ENCODE measurements around the gene ASTN2.

The ASTN2 gene

DNA sequence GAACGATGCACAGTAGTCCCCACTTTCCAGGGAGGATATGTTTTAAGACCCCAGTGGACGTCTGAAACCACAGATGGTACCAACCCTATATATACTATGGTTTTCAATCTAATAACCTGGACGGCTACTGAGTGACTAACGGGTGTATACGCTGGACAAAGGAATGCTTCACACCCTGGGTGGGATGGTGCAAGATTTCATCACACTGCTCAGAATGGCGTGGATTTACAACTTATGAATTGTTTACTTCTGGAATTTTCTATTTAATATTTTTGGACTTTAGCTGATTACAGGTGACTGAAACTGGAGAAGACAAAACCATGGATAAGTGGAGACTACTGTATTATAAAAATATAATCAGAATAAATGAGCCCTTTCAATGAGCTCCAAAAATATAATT is 875.3 kb downstream of the ASTN2 start:
- Histone ChIP-seq H3K4me3 (ENCODE audit: low read depth, low read length) (no peak overlapping the region), H3K27me3 (ENCODE audit: insufficient read depth, low read length) (no peaks in the 10 kb centered on the region)

DNA sequence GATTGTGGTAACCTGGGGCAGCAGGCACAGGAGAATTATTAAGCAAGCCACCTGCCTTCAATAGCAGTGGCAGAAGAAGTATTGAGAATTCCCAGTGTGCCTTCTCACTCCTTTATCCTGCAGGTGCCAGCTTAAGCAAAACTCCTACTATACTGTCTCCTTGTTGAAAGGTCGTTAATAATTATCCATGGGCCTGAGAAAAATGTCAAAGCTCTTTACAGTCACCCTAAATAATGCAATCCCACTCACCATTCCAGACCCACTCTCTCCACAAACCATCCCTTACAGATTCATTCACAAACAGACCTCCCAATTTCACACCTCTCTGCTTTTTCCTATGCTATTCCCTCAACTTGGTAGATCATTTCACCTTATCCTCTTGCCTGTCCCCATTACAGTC is 889.2 kb downstream of the ASTN2 start:
- no peak overlapping the region for H3K4me3 ChIP-seq (ENCODE audit: low read depth, low read length)
- no peaks in the 10 kb centered on the region for H3K27me3 ChIP-seq (ENCODE audit: insufficient read depth, low read length)
- no peaks in the 10 kb centered on the region for H3K79me2 ChIP-seq (ENCODE audit: control insufficient read depth, insufficient read depth, low read length, unreplicated experiment)
- H3K27ac ChIP-seq (ENCODE audit: low read depth, low read length), result no peak overlapping the region
- no peaks in the 10 kb centered on the region for H3K4me1 ChIP-seq (ENCODE audit: control insufficient read depth, insufficient read depth, low read length, unreplicated experiment)
- no peaks in the 10 kb centered on the region for H3K36me3 ChIP-seq (ENCODE audit: insufficient read depth, low read length)
- no peak overlapping the region for H2AFZ ChIP-seq (ENCODE audit: low read length, unreplicated experiment)

More for the DNA sequence above, 875.3 kb downstream of the ASTN2 start:
- Histone ChIP-seq H3K79me2 (ENCODE audit: control insufficient read depth, insufficient read depth, low read length, unreplicated experiment) (no peaks in the 10 kb centered on the region), H3K27ac (ENCODE audit: low read depth, low read length) (no peak overlapping the region), H3K36me3 (ENCODE audit: insufficient read depth, low read length) (no peaks in the 10 kb centered on the region), H3K4me1 (ENCODE audit: control insufficient read depth, insufficient read depth, low read length, unreplicated experiment) (peaks cover 18% of the 10 kb centered on the region), H2AFZ (ENCODE audit: low read length, unreplicated experiment) (no peak overlapping the region)

DNA sequence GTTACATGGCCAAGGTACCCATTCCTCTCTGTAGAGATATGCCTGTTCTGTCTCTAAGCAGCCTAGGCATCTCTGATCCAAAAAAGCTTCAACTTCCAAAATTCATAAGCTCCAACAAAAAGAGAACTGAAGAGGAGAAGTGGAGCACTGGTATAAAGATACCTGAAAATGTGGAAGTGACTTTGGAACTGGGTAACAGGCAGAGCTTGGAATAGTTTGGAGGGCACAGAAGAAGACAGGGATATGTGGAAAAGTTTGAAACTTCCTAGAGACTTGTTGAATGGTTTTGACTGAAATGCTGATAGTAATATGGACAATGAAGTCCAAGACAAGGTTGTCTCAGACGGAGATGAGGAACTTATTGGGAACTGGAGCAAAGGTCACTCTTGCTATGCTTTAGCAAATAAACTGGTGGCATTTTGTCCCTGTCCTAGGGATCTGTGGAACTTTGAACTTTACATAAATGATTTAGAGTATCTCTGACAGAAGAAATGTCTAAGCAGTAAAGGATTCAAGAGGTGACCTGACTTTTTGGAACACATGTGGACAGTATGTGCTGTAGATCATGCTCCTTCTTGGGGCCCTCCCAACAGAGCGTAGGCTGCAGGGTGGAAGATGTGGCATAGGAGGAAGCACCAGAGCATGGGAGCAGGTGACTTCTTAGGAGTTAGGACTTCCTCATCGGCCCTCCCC is 889.9 kb downstream of the ASTN2 start:
- H3K79me2 ChIP-seq (ENCODE audit: control insufficient read depth, insufficient read depth, low read length, unreplicated experiment), result no peaks in the 10 kb centered on the region
- H3K27ac ChIP-seq (ENCODE audit: low read depth, low read length), result no peak overlapping the region
- H2AFZ ChIP-seq (ENCODE audit: low read length, unreplicated experiment), result no peak overlapping the region
- no peaks in the 10 kb centered on the region for H3K36me3 ChIP-seq (ENCODE audit: insufficient read depth, low read length)
- no peak overlapping the region for H3K4me3 ChIP-seq (ENCODE audit: low read depth, low read length)
- H3K4me1 ChIP-seq (ENCODE audit: control insufficient read depth, insufficient read depth, low read length, unreplicated experiment), result no peaks in the 10 kb centered on the region
- no peaks in the 10 kb centered on the region for H3K27me3 ChIP-seq (ENCODE audit: insufficient read depth, low read length)

- Histone ChIP-seq H3K79me2 (ENCODE audit: control insufficient read depth, insufficient read depth, low read length, unreplicated experiment) (no peaks in the 10 kb centered on the region), H3K36me3 (ENCODE audit: insufficient read depth, low read length) (no peaks in the 10 kb centered on the region), H3K4me1 (ENCODE audit: control insufficient read depth, insufficient read depth, low read length, unreplicated experiment) (no peaks in the 10 kb centered on the region), H3K27ac (ENCODE audit: low read depth, low read length) (no peak overlapping the region), H3K27me3 (ENCODE audit: insufficient read depth, low read length) (no peaks in the 10 kb centered on the region), H3K4me3 (ENCODE audit: low read depth, low read length) (no peak overlapping the region), H2AFZ (ENCODE audit: low read length, unreplicated experiment) (no peak overlapping the region)
Measured at GRCh38 chr9:116520218-116520617, 894.6 kb downstream of the ASTN2 start.

DNA sequence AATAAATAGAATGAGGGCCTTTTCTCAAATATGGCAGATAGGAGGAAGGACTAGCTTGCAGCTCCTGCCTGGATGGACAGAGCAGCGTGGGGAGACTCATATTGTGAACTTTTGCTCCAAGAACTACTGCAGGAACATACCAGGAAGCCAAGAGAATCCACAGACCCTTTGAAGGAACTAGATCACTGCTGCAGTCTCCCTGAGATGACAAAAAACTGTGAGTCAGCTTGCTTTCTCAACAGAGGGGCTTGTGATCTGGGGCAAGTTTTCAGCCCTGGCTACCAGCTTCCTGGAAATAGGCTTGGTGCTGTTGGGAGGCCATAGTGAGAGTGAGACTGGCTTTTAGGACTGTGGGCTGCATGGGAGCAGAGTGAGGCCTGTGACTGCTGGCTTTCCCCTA is 898.4 kb downstream of the ASTN2 start:
- Histone ChIP-seq H3K4me1 (ENCODE audit: control insufficient read depth, insufficient read depth, low read length, unreplicated experiment) (no peaks in the 10 kb centered on the region), H3K79me2 (ENCODE audit: control insufficient read depth, insufficient read depth, low read length, unreplicated experiment) (no peaks in the 10 kb centered on the region), H2AFZ (ENCODE audit: low read length, unreplicated experiment) (no peak overlapping the region), H3K36me3 (ENCODE audit: insufficient read depth, low read length) (no peaks in the 10 kb centered on the region), H3K27me3 (ENCODE audit: insufficient read depth, low read length) (no peaks in the 10 kb centered on the region), H3K4me3 (ENCODE audit: low read depth, low read length) (no peak overlapping the region), H3K27ac (ENCODE audit: low read depth, low read length) (no peak overlapping the region)

- H2AFZ ChIP-seq (ENCODE audit: low read length, unreplicated experiment), result no peak overlapping the region
- no peaks in the 10 kb centered on the region for H3K4me1 ChIP-seq (ENCODE audit: control insufficient read depth, insufficient read depth, low read length, unreplicated experiment)
- no peaks in the 10 kb centered on the region for H3K79me2 ChIP-seq (ENCODE audit: control insufficient read depth, insufficient read depth, low read length, unreplicated experiment)
- no peak overlapping the region for H3K27ac ChIP-seq (ENCODE audit: low read depth, low read length)
- no peak overlapping the region for H3K4me3 ChIP-seq (ENCODE audit: low read depth, low read length)
- no peaks in the 10 kb centered on the region for H3K27me3 ChIP-seq (ENCODE audit: insufficient read depth, low read length)
- no peaks in the 10 kb centered on the region for H3K36me3 ChIP-seq (ENCODE audit: insufficient read depth, low read length)
Measured at GRCh38 chr9:116515541-116515940, 899.3 kb downstream of the ASTN2 start.

DNA sequence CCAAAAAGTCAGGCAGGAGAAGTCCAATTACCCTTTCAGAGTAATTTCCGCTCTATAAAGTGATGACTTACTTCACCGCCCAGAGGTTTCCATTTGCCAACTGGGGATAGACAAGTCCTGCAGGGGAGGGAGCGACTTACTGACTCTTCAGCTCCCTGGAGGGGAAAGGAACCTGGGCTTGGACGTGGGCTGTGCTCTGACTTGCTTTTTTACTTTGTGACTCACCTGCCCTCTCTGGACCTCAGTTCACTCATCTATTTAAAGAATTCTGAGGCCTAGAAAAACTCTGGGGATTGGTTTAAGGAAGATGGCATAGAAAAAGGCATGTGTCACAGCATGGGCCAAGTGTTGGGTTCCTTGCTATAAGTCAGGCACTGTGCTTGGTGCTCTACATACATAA is 908.2 kb downstream of the ASTN2 start:
- Histone ChIP-seq H3K79me2 (ENCODE audit: control insufficient read depth, insufficient read depth, low read length, unreplicated experiment) (no peaks in the 10 kb centered on the region), H2AFZ (ENCODE audit: low read length, unreplicated experiment) (no peak overlapping the region), H3K27ac (ENCODE audit: low read depth, low read length) (peak overlapping the region; percentile 62)

DNA sequence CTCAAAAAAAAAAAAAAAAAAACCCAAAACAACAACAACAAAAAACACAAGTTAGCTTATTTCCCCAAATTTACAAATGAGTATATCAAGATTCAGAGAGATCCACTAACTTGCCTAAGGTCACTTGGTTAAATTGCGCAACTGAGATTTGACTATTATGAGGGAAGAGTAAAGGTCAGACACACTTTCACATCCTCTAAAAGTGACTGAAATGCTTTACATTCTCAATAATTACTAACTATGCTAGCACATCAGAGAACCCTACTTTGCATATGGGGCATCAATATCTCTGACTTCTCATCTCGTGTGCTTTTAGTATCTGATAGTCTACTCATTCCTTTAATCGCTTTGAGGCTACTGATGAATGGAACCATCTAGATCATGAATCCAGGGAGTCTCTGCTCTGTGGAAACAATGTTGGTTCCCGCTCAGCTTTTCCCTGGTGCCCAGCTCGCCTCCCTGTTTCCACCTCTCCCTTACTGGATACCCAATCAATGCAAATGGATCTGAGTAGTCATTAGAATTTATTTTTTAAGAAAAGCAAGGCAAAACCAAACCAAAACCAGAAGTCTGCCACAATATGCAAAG is 909.9 kb downstream of the ASTN2 start:
- no peaks in the 10 kb centered on the region for H3K27me3 ChIP-seq (ENCODE audit: insufficient read depth, low read length)
- peaks cover 25% of the 10 kb centered on the region for H3K4me1 ChIP-seq (ENCODE audit: control insufficient read depth, insufficient read depth, low read length, unreplicated experiment)
- no peak overlapping the region for H3K27ac ChIP-seq (ENCODE audit: low read depth, low read length)
- H3K79me2 ChIP-seq (ENCODE audit: control insufficient read depth, insufficient read depth, low read length, unreplicated experiment), result no peaks in the 10 kb centered on the region
- H3K4me3 ChIP-seq (ENCODE audit: low read depth, low read length), result no peak overlapping the region
- H3K36me3 ChIP-seq (ENCODE audit: insufficient read depth, low read length), result no peaks in the 10 kb centered on the region
- no peak overlapping the region for H2AFZ ChIP-seq (ENCODE audit: low read length, unreplicated experiment)

More for the DNA sequence above, 908.2 kb downstream of the ASTN2 start:
- H3K36me3 ChIP-seq (ENCODE audit: insufficient read depth, low read length), result no peaks in the 10 kb centered on the region
- no peaks in the 10 kb centered on the region for H3K27me3 ChIP-seq (ENCODE audit: insufficient read depth, low read length)
- H3K4me1 ChIP-seq (ENCODE audit: control insufficient read depth, insufficient read depth, low read length, unreplicated experiment), result peaks cover 14% of the 10 kb centered on the region
- no peak overlapping the region for H3K4me3 ChIP-seq (ENCODE audit: low read depth, low read length)

DNA sequence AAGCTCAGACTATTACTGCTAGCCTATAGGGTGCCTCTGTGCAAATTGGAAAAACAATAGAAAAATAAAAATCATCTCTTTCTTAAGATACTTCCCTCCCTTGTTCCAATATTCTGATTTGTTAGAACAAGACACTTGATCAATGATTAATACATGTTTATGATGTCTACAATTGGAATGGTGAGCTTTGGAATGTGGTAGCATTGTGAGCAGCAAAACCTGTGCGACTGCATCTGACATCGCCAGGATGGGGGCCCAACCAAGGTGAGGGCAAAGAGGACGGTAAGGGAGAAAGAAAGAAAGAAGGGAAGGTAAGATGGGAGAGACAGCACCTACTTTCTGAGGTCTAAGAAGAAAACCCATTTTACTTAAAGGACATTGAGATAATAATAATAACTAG is 910.8 kb downstream of the ASTN2 start:
- Histone ChIP-seq H3K27ac (ENCODE audit: low read depth, low read length) (no peak overlapping the region), H3K4me1 (ENCODE audit: control insufficient read depth, insufficient read depth, low read length, unreplicated experiment) (peaks cover 28% of the 10 kb centered on the region), H3K79me2 (ENCODE audit: control insufficient read depth, insufficient read depth, low read length, unreplicated experiment) (no peaks in the 10 kb centered on the region), H2AFZ (ENCODE audit: low read length, unreplicated experiment) (no peak overlapping the region), H3K4me3 (ENCODE audit: low read depth, low read length) (no peak overlapping the region), H3K27me3 (ENCODE audit: insufficient read depth, low read length) (no peaks in the 10 kb centered on the region), H3K36me3 (ENCODE audit: insufficient read depth, low read length) (no peaks in the 10 kb centered on the region)

DNA sequence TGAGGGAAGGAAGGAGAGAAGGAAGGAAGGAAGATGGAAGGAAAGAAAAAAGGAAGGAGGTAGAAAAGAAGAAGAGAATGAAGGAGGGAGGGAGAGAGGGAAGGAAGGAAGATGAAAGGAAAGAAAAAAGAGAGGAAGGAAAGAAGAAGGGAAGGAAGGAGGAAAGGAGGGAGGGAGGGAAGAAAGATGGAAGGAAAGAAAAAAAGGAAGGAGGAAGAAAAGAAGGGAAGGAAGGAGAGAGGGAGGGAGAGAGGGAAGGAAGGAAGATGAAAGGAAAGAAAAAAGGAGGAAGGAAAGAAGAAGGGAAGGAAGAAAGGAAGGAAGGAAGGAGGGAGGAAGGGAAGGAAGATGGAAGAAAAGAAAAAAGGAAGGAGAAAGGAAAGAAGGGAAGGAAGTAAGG is 912.1 kb downstream of the ASTN2 start:
- H3K36me3 ChIP-seq (ENCODE audit: insufficient read depth, low read length), result no peaks in the 10 kb centered on the region
- H3K27ac ChIP-seq (ENCODE audit: low read depth, low read length), result no peak overlapping the region
- H3K27me3 ChIP-seq (ENCODE audit: insufficient read depth, low read length), result no peaks in the 10 kb centered on the region
- H3K4me3 ChIP-seq (ENCODE audit: low read depth, low read length), result no peak overlapping the region
- no peaks in the 10 kb centered on the region for H3K79me2 ChIP-seq (ENCODE audit: control insufficient read depth, insufficient read depth, low read length, unreplicated experiment)
- no peak overlapping the region for H2AFZ ChIP-seq (ENCODE audit: low read length, unreplicated experiment)
- peaks cover 28% of the 10 kb centered on the region for H3K4me1 ChIP-seq (ENCODE audit: control insufficient read depth, insufficient read depth, low read length, unreplicated experiment)

- Histone ChIP-seq H2AFZ (ENCODE audit: low read length, unreplicated experiment) (no peak overlapping the region), H3K27ac (ENCODE audit: low read depth, low read length) (no peak overlapping the region), H3K27me3 (ENCODE audit: insufficient read depth, low read length) (no peaks in the 10 kb centered on the region), H3K79me2 (ENCODE audit: control insufficient read depth, insufficient read depth, low read length, unreplicated experiment) (no peaks in the 10 kb centered on the region), H3K4me3 (ENCODE audit: low read depth, low read length) (no peak overlapping the region), H3K4me1 (ENCODE audit: control insufficient read depth, insufficient read depth, low read length, unreplicated experiment) (peaks cover 23% of the 10 kb centered on the region), H3K36me3 (ENCODE audit: insufficient read depth, low read length) (no peaks in the 10 kb centered on the region)
Measured at GRCh38 chr9:116501871-116502270, 913.0 kb downstream of the ASTN2 start.
